Coronary artery (tissue), 2 donors: ENCODE measurements around the gene BEX3.
A peak's percentile ranks its signal among the peaks of the same experiment; 100 is the strongest.

ENCODE experiments used
- DNase-seq: peaks from one replicate; pipeline ENCODE4 v3.0.0-alpha.2; 2017; ENCODE audit warnings: low spot score
- H3K27ac ChIP-seq, 2 donors: fragments of 200-600 bp; sonication (generic); one replicate each; pipeline ENCODE4 v1.5.1; 2016 to 2019
- H3K4me3 ChIP-seq: fragments of 200-600 bp; sonication (generic); 2 replicates; pipeline ENCODE4 v1.5.1; 2016; ENCODE audit warnings: mild to moderate bottlenecking, moderate library complexity
- TF ChIP-seq, protein P1 (sequence below): fragments of 200-600 bp; sonication (generic); IDR thresholded peaks from one replicate; pipeline ENCODE4 v1.5.1; 2019; ENCODE audit warnings: antibody characterized with exemption

BEX3 gene

DNA sequence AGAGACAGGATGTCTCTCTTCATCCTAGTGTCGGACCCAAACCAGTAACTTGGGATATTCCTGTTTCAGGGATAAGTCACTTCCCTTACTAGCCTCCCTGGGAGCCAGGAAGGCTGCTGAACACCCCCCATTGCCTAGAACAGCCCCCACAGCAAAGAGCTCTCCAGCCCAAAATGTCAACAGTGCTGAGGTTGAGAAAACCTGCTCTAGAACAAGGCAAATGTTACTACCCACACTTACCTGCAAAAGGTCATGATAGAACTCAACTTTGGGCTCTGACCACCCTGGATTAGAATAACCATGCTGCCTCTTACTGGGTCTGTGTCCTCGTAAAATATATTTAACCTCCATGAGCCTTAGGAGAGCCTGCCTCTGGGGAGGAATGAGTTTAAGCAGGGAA is 20.3 kb downstream of the BEX3 start:
- no peak for DNase-seq

DNA sequence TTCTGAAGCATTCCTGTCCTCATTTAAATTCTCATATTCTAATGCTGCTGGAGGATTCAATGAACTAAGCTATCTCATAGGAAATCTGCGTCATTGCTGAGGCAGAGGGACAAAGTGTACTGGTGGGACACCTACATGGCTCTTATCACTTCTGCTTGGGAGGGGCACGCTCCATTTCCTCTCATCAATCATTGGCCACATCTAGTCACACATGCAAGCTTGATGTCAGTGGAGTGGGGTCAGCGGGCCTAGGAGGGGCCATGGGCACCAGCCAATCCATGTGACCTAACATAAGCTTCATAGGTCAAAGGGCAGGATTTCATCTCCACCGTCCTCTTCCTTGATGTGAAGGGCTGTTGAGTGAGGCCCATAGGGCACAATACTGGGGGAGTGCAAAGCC is 21.4 kb downstream of the BEX3 start:
- Histone ChIP-seq H3K4me3 (no peak overlapping the region), H3K27ac (no peak overlapping the region)
- TF ChIP-seq, protein P1, sequence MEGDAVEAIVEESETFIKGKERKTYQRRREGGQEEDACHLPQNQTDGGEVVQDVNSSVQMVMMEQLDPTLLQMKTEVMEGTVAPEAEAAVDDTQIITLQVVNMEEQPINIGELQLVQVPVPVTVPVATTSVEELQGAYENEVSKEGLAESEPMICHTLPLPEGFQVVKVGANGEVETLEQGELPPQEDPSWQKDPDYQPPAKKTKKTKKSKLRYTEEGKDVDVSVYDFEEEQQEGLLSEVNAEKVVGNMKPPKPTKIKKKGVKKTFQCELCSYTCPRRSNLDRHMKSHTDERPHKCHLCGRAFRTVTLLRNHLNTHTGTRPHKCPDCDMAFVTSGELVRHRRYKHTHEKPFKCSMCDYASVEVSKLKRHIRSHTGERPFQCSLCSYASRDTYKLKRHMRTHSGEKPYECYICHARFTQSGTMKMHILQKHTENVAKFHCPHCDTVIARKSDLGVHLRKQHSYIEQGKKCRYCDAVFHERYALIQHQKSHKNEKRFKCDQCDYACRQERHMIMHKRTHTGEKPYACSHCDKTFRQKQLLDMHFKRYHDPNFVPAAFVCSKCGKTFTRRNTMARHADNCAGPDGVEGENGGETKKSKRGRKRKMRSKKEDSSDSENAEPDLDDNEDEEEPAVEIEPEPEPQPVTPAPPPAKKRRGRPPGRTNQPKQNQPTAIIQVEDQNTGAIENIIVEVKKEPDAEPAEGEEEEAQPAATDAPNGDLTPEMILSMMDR: no peak
- DNase-seq: no peak

More for the DNA sequence above, 20.3 kb downstream of the BEX3 start:
- TF ChIP-seq, protein P1: no peak
- Histone ChIP-seq H3K27ac (no peak overlapping the region), H3K4me3 (no peak overlapping the region)

DNA sequence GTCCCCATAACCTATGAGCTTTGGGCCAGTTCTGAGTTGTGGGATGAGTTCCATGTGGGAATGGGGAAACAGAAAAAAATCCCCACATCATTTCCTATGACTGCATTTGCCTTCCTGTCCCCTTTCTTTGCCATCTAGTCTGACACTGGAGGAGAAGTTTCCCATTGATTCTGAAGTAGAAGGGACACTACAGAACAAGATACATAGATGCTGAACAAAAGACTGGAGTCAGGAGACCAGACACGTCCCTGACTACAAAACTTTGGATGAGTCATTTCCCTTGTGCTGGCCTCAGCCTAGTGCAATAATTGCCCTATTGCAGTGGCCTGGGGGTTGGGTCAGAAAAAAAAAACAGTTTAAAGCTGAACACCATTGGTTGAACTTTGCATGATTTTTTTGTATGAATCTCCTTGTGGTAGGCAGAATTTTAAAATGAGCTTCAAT is 22.1 kb downstream of the BEX3 start:
- DNase-seq: no peak
- TF ChIP-seq, protein P1: no peak
- Histone ChIP-seq H3K27ac (no peak overlapping the region), H3K4me3 (no peak overlapping the region)

DNA sequence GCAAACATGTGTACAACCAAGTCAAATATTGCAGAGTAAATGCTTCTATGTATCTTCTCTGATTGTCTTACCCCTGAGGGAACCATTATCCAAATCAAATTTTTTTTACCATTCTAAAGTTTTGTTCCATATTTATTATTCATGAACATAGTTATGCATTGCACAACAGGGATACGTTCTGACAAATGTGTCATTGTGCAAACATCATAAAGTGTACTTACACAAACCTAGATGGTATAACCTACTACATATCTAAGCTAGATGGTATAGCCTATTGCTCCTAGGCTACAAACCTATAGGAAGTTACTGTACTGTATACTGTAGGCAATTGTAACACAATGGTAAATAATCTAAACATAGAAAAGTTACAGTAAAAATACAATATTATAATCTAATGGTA is 23.4 kb downstream of the BEX3 start:
- TF ChIP-seq, protein P1: no peak
- no peak for DNase-seq
- Histone ChIP-seq H3K4me3 (no peak overlapping the region), H3K27ac (no peak overlapping the region)

DNA sequence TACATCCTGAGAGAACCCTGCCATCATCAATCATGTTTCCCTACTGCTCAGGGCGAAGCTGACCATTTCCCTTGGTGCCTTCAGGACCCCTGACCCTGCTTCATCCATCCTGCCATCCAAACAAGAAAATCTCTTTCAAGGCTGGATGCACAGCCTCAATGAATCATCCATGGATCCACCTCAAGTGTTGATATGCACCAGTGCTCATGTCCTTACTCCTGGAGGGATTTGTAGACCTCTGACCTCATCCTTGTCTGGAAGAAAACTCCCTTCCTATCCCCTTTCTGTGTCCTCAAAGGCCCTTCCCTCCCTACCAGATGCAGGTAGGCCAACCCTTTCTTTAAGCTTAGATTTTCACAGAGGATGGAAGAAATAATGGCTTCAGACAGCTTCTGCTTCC is 24.6 kb downstream of the BEX3 start:
- TF ChIP-seq, protein P1: no peak
- H3K27ac ChIP-seq: no peak overlapping the region
- no peak overlapping the region for H3K4me3 ChIP-seq
- no peak for DNase-seq

DNA sequence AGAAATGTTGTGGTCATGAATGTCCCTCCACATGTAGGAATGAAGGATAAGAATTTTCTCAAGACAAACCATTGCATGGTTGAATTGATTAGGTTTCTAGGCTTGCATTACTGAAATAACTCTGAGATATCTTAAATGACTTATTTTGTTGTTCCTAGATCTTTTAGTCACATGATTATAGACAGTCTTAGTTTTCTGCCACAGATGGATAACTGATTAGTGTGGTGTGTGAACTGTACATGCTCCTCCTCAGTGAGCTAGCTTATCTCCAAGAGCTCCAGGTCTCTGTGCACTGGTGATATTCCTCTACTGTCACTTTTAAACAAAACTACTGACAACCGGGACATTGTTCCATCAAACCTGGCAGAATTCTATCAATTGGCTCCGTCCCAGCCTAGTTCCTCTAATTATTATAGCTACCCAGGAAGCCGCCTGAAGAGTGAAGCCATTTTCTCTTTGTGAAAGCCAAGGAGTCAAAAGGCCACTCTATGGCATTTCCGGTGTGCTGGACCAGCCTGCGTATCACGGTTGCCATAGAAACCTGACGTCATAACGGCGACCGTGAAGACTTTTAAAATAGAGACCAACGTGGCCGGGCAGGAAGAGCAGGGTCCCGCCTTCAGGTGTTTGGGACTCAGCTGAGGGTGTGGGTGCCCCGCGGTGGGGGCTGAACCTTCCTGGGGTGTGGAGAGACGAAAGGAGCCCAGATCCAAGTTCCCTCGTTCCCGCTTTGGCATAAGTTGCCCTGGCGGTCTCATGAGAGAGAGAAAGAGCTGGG is 28.1 kb downstream of the BEX3 start:
- TF ChIP-seq, protein P1: no peak
- H3K27ac ChIP-seq: peak overlapping the region; percentile 50 to 65
- H3K4me3 ChIP-seq: peak overlapping the region; percentile 69
- peak; percentile 82 for DNase-seq

DNA sequence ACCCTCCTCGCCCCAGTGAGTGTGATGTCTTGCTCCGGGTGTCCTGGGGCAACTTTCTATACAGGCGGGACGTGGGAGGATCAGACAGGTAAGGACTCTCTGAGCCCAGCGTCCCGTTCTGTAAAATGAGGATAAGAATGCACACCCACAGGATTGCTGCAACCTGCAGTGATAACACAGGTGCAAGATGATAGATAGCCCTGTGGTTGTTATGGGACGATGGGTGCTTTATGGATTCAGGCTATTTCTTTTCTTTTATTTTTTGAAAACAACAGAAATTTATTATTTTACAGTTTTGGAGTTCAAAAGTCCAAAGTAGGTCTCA is 28.6 kb downstream of the BEX3 start:
- TF ChIP-seq, protein P1: no peak
- Histone ChIP-seq H3K4me3 (peak overlapping the region; percentile 69), H3K27ac (peak overlapping the region; percentile 50 to 65)
- no peak for DNase-seq
